Smooth muscle cell (in vitro differentiated cells): ENCODE results near the gene NUDCD3. TPM values are rescaled to one million over a fixed set of nuclear protein-coding genes. Genes with fewer than 3 reads are reported as not detected.

Experiments used
- DNase-seq: peaks from one replicate; lab custom pipeline; 2025; ENCODE audit not compliant: unreplicated experiment; lab: John Stamatoyannopoulos, UW
- H2AFZ ChIP-seq: fragments of 200-600 bp; sonication (generic); 2 replicates; pipeline ENCODE4 v1.6.0; 2016; ENCODE audit warnings: antibody characterized with exemption, low read depth, mild to moderate bottlenecking
- H3F3A ChIP-seq: fragments of 200-600 bp; sonication (generic); 2 replicates; pipeline ENCODE4 v1.6.0; 2017; ENCODE audit warnings: antibody characterized with exemption, low read depth
- H3K27ac ChIP-seq: fragments of 200-600 bp; sonication (generic); 2 replicates; pipeline ENCODE4 v1.5.1; 2016; ENCODE audit warnings: low read depth, mild to moderate bottlenecking
- H3K27me3 ChIP-seq: fragments of 200-600 bp; sonication (generic); 2 replicates; pipeline ENCODE4 v1.6.1; 2016; ENCODE audit warnings: low read depth, mild to moderate bottlenecking
- H3K36me3 ChIP-seq: fragments of 200-600 bp; sonication (generic); 2 replicates; pipeline ENCODE4 v1.5.1; 2016; ENCODE audit warnings: low read depth
- H3K4me1 ChIP-seq: fragments of 200-600 bp; sonication (generic); 2 replicates; pipeline ENCODE4 v1.5.1; 2016; ENCODE audit warnings: low read depth
- H3K4me2 ChIP-seq: fragments of 200-600 bp; sonication (generic); 2 replicates; pipeline ENCODE4 v1.6.0; 2016; ENCODE audit warnings: mild to moderate bottlenecking
- H3K4me3 ChIP-seq: fragments of 200-600 bp; sonication (generic); 2 replicates; pipeline ENCODE4 v1.5.1; 2016; ENCODE audit warnings: mild to moderate bottlenecking
- H3K79me2 ChIP-seq: fragments of 200-600 bp; sonication (generic); 2 replicates; pipeline ENCODE4 v1.6.0; 2016; ENCODE audit warnings: low read depth, mild to moderate bottlenecking
- H3K9ac ChIP-seq: fragments of 200-600 bp; sonication (generic); 2 replicates; pipeline ENCODE4 v1.6.0; 2016; ENCODE audit warnings: low read depth
- H3K9me3 ChIP-seq: fragments of 200-600 bp; sonication (generic); replicated peaks from 2 replicates; pipeline ENCODE4 v1.5.1; 2016; ENCODE audit warnings: low read depth
- H4K20me1 ChIP-seq: fragments of 200-600 bp; sonication (generic); 2 replicates; pipeline ENCODE4 v1.6.0; 2016; ENCODE audit warnings: low read depth
- WGBS: methylation state at CpG from one replicate; pipeline ENCODE4 v1.1.7; 2016; ENCODE audit warnings: low lambda C conversion rate; 5-methylcytosine and 5-hydroxymethylcytosine counted together
- polyA plus RNA-seq: library from polyadenylated mRNA; unstranded; fragments of >200 nt; fragmentation: Nextera tagmentation; extraction: Ambion mirVana; gene quantifications from 2 replicates; pipeline ENCODE4 v1.2.1, GENCODE V29; 2016
- total RNA-seq: library from RNA; depleted of rRNA; stranded (reverse); fragments of >200 nt; gene quantifications from 2 replicates; pipeline ENCODE4 v1.2.3, GENCODE V29; 2014
- TF ChIP-seq, protein P1 (sequence below): fragments of 200-600 bp; sonication (generic); IDR thresholded peaks from 2 replicates; pipeline ENCODE4 v1.5.1; 2017; ENCODE audit warnings: borderline replicate concordance, mild to moderate bottlenecking, antibody characterized with exemption; ENCODE audit not compliant: insufficient read depth, poor library complexity, severe bottlenecking

Gene NUDCD3
- total and polyA plus RNA-seq, 2 experiments from 2014 or later = 32.2 to 56.3 TPM

DNA sequence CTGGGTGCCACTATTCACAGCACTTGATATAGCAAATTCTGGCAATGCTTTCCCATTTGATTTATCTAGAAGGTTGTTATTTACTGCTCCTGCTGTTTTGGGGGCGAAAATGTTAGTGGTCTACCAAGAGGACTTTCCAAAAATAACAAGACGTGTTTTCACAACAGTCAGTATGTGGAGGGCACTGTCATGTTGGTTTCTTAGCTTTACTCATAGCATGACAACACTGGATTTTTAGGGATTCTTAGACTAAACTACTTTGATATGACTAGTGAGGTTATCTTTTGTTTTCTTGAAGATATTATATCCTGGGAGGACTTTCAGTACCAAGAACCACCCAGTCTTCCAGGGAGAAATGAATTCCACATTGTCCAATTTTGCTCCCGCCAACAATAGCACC, 49.4 kb downstream of the NUDCD3 start:
- H4K20me1 ChIP-seq = peaks cover 96% of the 10 kb centered on the region
- TF ChIP-seq, protein P1, sequence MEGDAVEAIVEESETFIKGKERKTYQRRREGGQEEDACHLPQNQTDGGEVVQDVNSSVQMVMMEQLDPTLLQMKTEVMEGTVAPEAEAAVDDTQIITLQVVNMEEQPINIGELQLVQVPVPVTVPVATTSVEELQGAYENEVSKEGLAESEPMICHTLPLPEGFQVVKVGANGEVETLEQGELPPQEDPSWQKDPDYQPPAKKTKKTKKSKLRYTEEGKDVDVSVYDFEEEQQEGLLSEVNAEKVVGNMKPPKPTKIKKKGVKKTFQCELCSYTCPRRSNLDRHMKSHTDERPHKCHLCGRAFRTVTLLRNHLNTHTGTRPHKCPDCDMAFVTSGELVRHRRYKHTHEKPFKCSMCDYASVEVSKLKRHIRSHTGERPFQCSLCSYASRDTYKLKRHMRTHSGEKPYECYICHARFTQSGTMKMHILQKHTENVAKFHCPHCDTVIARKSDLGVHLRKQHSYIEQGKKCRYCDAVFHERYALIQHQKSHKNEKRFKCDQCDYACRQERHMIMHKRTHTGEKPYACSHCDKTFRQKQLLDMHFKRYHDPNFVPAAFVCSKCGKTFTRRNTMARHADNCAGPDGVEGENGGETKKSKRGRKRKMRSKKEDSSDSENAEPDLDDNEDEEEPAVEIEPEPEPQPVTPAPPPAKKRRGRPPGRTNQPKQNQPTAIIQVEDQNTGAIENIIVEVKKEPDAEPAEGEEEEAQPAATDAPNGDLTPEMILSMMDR = no peak

DNA sequence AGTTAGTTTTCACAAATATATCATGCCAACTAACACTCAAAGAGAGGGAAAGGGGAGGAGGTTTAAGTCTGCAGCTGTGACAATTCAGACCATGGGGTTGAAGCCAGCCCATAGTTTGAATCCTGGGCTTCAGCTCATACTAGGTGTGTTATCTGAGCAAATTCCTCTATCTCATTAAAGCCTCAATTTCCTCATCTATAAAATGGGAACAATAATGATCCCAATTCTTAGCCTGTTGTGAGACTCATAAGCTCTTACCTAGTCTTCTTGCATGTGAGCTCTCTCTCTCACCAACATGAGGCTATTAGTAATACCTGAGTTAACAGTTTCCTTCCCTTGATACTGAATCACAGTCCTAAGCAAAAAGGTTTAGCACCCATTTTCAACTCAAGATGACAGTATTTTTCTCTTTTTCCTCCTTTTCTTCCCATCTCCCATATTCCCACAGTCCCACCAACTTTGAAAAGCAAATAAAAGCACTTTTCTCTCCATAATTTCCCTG, 49.8 kb downstream of the NUDCD3 start:
- TF ChIP-seq, protein P1 = no peak
- Histone ChIP-seq H4K20me1 (peaks cover 96% of the 10 kb centered on the region), H3K9me3 (no peaks in the 10 kb centered on the region), H3K79me2 (peaks cover 45% of the 10 kb centered on the region), H3F3A (no peaks in the 10 kb centered on the region), H3K27ac (no peak overlapping the region), H3K4me3 (no peak overlapping the region), H3K4me2 (no peak overlapping the region), H3K36me3 (no peaks in the 10 kb centered on the region), H3K27me3 (no peaks in the 10 kb centered on the region), H2AFZ (no peak overlapping the region), H3K9ac (no peak overlapping the region), H3K4me1 (no peaks in the 10 kb centered on the region)
- no peak for DNase-seq

More for the DNA sequence above, 49.4 kb downstream of the NUDCD3 start:
- DNase-seq = no peak
- H3F3A ChIP-seq = no peaks in the 10 kb centered on the region
- no peaks in the 10 kb centered on the region for H3K36me3 ChIP-seq
- H2AFZ ChIP-seq = no peak overlapping the region
- no peaks in the 10 kb centered on the region for H3K9me3 ChIP-seq
- no peak overlapping the region for H3K27ac ChIP-seq
- peaks cover 42% of the 10 kb centered on the region for H3K79me2 ChIP-seq
- H3K27me3 ChIP-seq = no peaks in the 10 kb centered on the region
- H3K4me3 ChIP-seq = no peak overlapping the region
- 90% methylated on average over 3 of the region's 3 CpGs for WGBS
- H3K4me1 ChIP-seq = no peaks in the 10 kb centered on the region
- no peak overlapping the region for H3K9ac ChIP-seq
- H3K4me2 ChIP-seq = no peak overlapping the region

DNA sequence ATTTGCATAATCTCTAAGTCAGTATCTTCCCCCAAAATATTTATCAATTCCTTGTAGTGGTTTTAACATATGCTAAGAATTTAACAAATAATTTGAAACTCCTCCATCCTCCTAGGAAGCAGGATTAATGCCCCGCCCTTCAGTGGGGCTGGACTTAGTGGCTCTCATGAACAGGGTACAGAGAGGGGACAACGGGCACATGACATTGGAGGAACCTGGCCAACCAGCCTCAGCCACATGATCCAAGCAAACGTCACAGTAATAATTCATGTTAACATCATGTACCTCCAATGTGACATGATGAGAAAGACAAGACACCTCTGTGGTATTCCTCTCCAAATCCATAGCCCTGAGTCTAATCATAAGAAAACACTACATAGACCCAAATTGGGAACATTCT, 50.5 kb downstream of the NUDCD3 start:
- Histone ChIP-seq H4K20me1 (peaks cover 96% of the 10 kb centered on the region), H3K9me3 (no peaks in the 10 kb centered on the region), H3K27ac (no peak overlapping the region), H3K79me2 (peaks cover 52% of the 10 kb centered on the region), H2AFZ (no peak overlapping the region), H3K27me3 (no peaks in the 10 kb centered on the region), H3K36me3 (no peaks in the 10 kb centered on the region), H3K9ac (no peak overlapping the region), H3K4me2 (no peak overlapping the region), H3K4me1 (no peaks in the 10 kb centered on the region), H3K4me3 (no peak overlapping the region), H3F3A (no peaks in the 10 kb centered on the region)
- no peak for DNase-seq
- TF ChIP-seq, protein P1 = no peak
- 94% methylated on average over 3 of the region's 3 CpGs for WGBS

DNA sequence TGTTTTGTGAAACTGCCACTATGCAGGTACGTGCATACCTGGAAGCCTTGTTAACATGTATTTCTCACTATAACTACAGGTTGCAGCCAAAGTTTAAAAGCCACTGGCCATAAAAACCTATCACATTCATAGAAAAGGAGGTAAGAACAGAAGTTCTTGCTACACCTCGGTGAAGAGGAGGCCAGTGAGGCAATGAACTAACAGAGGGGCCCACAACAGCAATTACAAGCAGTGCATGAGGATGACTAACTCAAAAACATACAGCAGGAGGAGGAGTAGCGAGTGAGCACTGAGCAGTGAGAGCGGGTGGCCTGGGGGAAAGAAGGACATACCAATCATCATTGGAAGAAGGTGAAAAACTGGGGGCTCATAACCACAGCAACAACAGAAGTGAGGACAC, 51.6 kb downstream of the NUDCD3 start:
- H3K9me3 ChIP-seq = no peaks in the 10 kb centered on the region
- no peak for DNase-seq
- H4K20me1 ChIP-seq = peaks cover 97% of the 10 kb centered on the region
- no peaks in the 10 kb centered on the region for H3K4me1 ChIP-seq
- no peak overlapping the region for H3K4me3 ChIP-seq
- H3F3A ChIP-seq = no peaks in the 10 kb centered on the region
- H3K9ac ChIP-seq = no peak overlapping the region
- no peak overlapping the region for H2AFZ ChIP-seq
- no peaks in the 10 kb centered on the region for H3K36me3 ChIP-seq
- peaks cover 55% of the 10 kb centered on the region for H3K79me2 ChIP-seq
- TF ChIP-seq, protein P1 = no peak
- 68% methylated on average over 4 of the region's 4 CpGs for WGBS
- no peaks in the 10 kb centered on the region for H3K27me3 ChIP-seq
- peak overlapping the region; percentile 26 for H3K27ac ChIP-seq
- no peak overlapping the region for H3K4me2 ChIP-seq
